NT2/D1 (cell line): Measurements from ENCODE around the gene OR7A17.

Experiments
- SUZ12 ChIP-seq: IDR thresholded peaks from 2 replicates; pipeline ENCODE4 v1.6.1; 2011; ENCODE audit not compliant: insufficient read length, insufficient read depth; ENCODE audit errors: extremely low read depth
- YY1 ChIP-seq: IDR thresholded peaks from 2 replicates; pipeline ENCODE4 v1.6.1; 2011; ENCODE audit not compliant: insufficient read length, insufficient read depth
- ZNF274 ChIP-seq: IDR thresholded peaks from 2 replicates; pipeline ENCODE4 v1.6.1; 2011; ENCODE audit warnings: mild to moderate bottlenecking, low read depth, low read length

DNA sequence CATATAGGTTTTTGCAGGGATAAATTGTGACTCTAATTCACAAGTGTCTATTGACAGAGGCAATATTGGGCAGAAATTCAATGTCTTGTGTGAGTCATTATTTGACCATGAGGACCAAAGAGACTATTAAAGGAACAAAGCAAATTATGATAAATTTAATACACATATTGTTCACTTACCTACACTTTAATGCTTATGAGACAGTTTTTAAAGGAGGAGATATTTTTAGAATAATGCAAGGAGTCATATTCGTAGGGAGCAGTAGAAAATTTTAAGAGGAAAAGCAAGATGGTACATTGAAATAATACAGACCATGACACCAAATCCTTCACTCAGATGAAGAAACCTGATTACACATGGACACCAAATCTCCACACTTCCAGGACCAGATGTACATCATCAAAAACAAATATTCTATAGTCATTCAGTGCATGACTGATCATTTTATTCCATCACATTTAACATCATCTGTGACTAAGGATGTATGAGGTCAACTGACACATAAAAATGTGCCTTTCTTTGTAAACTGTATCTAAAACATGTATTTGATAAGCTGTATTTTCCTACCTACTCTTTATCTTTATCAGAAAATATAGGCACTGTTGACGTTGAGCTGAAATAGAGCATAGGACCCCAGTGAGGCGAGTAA lies 4.2 kb upstream of the OR7A17 start:
- TF ChIP-seq SUZ12 (no peak), ZNF274 (no peak), YY1 (no peak)
